ENCODE data around the gene METTL26.

Gene METTL26

DNA sequence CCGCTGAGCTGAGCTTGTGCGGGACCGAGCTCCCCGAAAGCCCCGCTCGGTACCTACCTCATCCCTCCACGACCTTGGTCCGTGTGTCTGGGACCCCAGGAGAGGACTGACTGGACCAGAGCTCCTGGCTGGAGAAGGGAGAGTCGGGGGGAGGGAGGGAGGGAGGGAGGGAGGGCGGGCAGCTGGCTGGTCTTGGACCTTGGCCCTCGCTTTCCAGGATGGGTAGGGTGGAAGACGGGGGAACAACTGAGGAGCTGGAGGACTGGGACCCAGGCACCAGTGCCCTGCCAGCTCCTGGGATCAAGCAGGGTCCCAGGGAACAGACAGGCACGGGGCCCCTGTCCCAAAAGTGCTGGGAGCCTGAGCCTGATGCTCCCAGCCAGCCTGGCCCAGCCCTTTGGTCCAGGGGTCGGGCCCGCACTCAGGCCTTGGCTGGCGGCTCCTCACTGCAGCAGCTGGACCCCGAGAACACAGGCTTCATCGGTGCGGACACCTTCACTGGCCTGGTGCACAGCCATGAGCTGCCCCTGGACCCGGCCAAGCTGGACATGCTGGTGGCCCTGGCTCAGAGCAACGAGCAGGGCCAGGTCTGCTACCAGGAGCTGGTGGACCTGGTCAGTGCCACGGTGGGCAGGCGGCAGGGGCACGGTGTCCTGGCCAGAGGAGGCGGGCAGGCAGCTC lies 39.9 kb upstream of the METTL26 start:
- in situ Hi-C loops (cut with HindIII; ENCODE audit: low sequenced_read_pairs): no loop called here

GRCh38 chr16:674968-675883 lies 39.1 kb upstream of the METTL26 start, which contains the start of gene RHBDL1:
Gene RHBDL1 (plus strand): TSS chr16:675671. CDS start chr16:675791, 120 bp downstream.
- in situ Hi-C loops (cut with HindIII; ENCODE audit: low sequenced_read_pairs): no loop called here

- in situ Hi-C loops (cut with HindIII; ENCODE audit: low sequenced_read_pairs): no loop called here
Measured at GRCh38 chr16:674214-674881, 38.2 kb upstream of the METTL26 start.

- in situ Hi-C loops (cut with HindIII; ENCODE audit: low sequenced_read_pairs): no loop called here
Measured at GRCh38 chr16:673399-673991, 37.4 kb upstream of the METTL26 start.

DNA sequence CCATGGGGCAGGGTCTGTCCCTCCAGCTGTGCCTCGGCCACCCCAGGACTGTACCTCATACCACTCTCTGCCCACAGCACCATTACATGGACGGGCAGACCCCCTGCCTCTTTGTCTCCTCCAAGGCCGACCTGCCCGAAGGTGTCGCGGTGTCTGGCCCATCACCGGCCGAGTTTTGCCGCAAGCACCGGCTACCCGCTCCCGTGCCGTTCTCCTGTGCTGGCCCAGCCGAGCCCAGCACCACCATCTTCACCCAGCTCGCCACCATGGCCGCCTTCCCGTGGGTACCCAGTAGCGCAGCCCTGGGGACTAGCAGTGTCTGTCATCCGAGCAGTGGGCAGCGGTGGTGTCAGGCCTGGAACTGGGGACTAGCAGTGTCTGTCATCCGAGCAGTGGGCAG lies 36.7 kb upstream of the METTL26 start:
- in situ Hi-C loops (cut with HindIII; ENCODE audit: low sequenced_read_pairs): no loop called here

- in situ Hi-C loops (cut with HindIII; ENCODE audit: low sequenced_read_pairs): no loop called here
Measured at GRCh38 chr16:672371-672770, 36.3 kb upstream of the METTL26 start.

GRCh38 chr16:671353-672131 lies 35.4 kb upstream of the METTL26 start:
- in situ Hi-C loops (cut with HindIII; ENCODE audit: low sequenced_read_pairs): no loop called here

GRCh38 chr16:670485-671352 lies 34.6 kb upstream of the METTL26 start:
- in situ Hi-C loops (cut with HindIII; ENCODE audit: low sequenced_read_pairs): no loop called here

GRCh38 chr16:669666-670065 lies 33.6 kb upstream of the METTL26 start:
- in situ Hi-C loops (cut with HindIII; ENCODE audit: low sequenced_read_pairs): no loop called here

DNA sequence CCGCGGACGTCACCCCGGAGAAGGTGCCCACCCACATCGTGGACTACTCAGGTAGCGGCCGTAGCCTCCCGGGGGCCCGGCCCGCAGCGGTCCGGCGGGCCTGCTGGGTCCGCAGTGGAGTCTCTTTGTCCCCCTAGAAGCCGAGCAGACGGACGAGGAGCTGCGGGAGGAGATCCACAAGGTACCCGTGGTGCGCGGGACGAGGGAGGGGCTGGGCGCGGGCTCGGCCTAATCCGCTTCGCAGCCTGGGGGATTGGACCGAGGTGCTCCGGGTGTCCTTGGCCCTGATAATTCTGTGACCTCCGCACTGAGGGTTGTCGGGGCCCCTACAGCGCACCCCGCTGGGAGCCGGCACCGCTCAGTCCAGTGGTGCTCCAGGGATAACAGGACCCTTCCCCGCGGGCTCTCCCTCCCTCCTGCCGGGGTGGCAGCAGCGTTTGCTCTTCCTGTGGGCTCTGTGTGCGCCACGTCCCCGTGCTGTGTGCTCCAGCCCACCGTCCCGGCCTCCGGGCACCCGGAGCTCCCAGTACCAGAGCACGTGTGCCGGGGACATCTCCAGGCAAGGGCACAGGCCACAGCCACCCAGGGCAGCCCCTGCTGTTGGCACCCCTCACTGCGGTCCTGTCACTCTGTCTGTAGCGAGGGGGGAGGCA lies 32.5 kb upstream of the METTL26 start:
- in situ Hi-C loops (cut with HindIII; ENCODE audit: low sequenced_read_pairs): no loop called here

DNA sequence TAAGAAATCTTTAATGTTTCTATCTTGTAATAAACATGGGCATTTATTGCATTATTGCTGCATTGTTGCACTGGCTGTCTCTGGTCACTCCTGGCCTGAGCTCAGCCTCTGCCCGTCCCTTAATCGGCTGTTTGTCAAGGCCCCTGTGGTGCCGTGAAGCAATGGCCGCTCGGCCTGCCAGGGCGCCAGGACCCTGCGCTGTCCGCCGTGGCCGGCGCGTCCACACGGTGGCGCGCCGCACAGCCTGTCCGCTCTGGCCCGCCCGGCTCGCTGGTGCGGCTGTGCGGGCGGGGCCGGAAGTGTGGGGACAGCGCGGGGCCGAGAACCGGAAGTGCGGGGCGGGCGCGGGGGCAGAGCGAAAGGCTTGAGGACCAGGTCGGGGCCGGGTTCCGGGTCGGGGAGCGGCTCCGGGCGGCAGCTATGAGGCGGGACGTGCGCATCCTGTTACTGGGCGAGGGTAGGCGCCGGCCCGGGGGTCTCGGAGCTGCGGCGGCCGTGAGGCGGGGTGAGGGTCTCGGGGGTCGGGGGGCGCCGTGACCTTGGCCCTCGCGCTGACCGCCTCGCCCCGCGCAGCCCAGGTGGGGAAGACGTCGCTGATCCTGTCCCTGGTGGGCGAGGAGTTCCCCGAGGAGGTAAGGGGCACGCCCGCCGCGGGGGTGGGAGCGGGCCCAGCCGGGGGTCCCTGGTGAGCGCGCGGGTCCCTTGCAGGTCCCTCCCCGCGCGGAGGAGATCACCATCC lies 31.8 kb upstream of the METTL26 start, which contains the start of gene RHOT2:
RHOT2 (plus strand) TSS at position 353 of the 739 bp plus-strand sequence; CDS start at position 421, 68 bp downstream.
- in situ Hi-C loops (cut with HindIII; ENCODE audit: low sequenced_read_pairs): no loop called here

DNA sequence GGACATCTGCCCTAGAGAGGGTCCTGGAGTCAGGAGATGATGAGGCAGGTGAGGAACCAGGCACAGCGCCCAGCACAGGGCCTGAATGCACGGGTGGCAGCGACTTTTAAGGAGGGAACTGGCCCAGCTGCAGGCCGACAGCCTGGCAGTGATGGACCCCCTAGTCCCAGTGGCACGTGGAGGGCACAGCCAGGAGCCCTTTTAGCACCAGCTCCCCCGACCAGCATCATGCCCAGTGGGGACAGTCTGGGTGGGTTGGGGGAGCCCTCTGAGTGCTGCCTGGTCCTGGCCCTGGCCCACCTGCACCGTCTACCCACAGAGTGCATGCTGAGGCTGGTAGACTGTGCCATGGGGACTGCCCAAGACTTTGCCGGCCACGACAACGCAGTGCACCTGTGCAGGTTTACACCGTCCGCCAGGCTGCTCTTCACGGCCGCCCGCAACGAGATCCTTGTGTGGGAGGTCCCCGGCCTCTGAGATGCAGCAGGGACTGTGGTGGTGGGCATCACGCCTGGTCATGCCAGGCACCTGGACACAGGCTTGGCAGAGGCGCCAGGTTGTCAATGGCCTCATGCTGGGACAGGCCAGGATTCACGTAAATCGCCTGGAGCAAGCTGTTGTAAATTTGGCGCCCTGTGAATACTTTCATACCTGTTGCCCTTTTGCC lies 31.1 kb upstream of the METTL26 start:
- in situ Hi-C loops (cut with HindIII; ENCODE audit: low sequenced_read_pairs): no loop called here

DNA sequence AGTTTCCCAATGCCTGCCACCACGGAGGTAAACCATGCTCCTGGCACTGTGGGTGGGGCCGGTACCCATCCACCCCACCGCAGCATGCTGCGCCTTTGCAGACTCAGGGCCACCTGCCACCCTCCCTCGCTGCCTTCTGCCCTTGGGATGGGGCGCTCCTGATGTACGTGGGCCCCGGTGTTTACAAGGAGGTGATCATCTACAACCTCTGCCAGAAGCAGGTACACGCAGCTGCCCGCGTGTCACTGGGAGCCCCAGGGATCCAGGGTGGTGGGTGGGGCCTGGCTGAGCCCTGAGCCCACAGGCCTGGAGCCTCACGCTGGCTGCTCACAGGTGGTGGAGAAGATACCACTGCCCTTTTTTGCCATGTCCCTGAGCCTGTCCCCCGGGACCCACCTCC lies 30.5 kb upstream of the METTL26 start:
- in situ Hi-C loops (cut with HindIII; ENCODE audit: low sequenced_read_pairs): no loop called here

DNA sequence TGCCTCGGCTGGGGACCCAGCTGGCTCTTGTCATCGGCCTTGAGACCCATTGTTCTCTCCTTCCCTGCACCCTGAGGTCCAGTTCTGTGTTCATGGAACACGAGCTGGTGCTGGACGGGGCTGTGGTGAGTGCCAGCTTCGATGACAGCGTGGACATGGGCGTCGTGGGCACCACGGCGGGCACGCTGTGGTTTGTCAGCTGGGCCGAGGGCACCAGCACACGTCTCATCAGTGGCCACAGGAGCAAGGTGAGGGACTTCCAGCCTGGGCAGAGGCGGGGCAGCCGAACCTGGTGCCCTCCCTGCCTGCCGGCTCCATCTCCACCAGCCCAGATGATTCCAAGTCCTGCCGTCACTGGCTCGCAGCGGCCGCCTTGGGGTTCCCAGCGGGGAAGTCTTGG lies 26.5 kb upstream of the METTL26 start:
- in situ Hi-C loops (cut with HindIII; ENCODE audit: low sequenced_read_pairs): no loop called here

DNA sequence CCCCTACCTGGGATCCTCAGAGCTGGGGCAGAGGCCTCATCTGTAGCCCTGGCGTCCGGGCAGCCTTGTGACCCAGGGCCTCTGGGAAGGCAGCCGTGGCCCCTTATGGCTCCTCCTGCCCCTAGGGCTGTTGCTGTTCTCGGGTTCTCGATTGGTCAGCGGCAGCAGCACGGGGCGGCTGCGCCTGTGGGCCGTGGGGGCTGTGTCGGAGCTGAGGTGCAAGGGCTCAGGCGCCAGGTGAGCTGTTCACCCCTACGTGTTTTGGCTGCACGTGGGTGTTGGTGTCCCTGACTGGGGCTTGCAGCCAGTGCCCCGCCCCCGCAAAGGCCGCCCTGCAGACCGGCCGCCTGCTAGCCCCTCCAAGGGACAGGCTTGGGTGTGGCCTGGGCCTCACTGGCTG lies 26.0 kb upstream of the METTL26 start:
- in situ Hi-C loops (cut with HindIII; ENCODE audit: low sequenced_read_pairs): no loop called here

DNA sequence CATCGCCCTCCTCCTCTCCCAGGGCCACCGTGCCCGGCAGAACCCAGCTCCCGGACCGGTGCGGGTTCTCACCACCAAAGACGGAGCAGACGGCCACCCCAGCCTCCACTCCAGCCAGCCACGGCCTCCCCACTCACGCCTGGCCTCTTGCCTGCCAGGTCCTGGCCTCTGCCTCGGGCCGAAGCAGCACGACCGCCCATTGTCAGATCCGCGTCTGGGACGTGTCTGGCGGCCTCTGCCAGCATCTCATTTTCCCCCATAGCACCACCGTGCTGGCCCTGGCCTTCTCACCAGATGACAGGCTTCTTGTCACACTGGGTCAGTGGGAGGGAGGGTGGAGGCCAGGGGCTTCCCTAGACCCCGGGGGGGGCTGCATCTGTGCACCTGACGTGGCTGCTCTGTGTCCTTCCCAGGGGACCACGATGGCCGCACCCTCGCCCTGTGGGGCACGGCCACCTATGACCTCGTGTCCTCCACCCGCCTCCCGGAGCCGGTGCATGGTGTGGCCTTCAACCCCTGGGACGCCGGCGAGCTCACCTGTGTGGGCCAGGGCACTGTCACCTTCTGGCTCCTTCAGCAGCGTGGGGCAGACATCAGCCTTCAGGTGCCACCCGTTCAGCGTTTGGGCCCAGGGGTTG lies 25.2 kb upstream of the METTL26 start:
- in situ Hi-C loops (cut with HindIII; ENCODE audit: low sequenced_read_pairs): no loop called here
